Lower lobe of right lung (tissue), 2 donors: ENCODE results near the gene TCF7L2. TPM values are rescaled to one million over a fixed set of nuclear protein-coding genes. Genes with fewer than 3 reads are reported as not detected.

Experiments used
- ATAC-seq, 2 donors: fragments of 200-7000 bp; cut with Tn5 transposase; one replicate each; pipeline ENCODE4 v1.9.1; 2020 to 2022; ENCODE audit warnings: mild to moderate bottlenecking in 2 of 2, moderate library complexity in 2 of 2
- DNase-seq: peaks from one replicate; pipeline ENCODE4 v3.0.0-alpha.2; 2020
- H3K27ac ChIP-seq: fragments of 200-600 bp; one replicate; pipeline ENCODE4 v1.8.0; 2022
- H3K27me3 ChIP-seq: fragments of 200-600 bp; one replicate; pipeline ENCODE4 v1.8.0; 2022; ENCODE audit warnings: low read depth
- H3K36me3 ChIP-seq: fragments of 200-600 bp; one replicate; pipeline ENCODE4 v1.8.0; 2022; ENCODE audit warnings: mild to moderate bottlenecking
- H3K4me1 ChIP-seq: fragments of 200-600 bp; one replicate; pipeline ENCODE4 v1.8.0; 2022
- H3K4me3 ChIP-seq: fragments of 200-600 bp; one replicate; pipeline ENCODE4 v1.8.0; 2022; ENCODE audit warnings: mild to moderate bottlenecking
- H3K9me3 ChIP-seq: fragments of 200-600 bp; one replicate; pipeline ENCODE4 v1.8.0; 2022
- CTCF ChIP-seq: fragments of 200-600 bp; IDR thresholded peaks from one replicate; pipeline ENCODE4 v1.8.0; 2022; ENCODE audit warnings: antibody characterized with exemption, mild to moderate bottlenecking
- intact Hi-C: fragments of 100-400 bp; cut with DNase I; formaldehyde crosslinking; loops from one replicate; pipeline ENCODE4 v1.11.0; 2022
- total RNA-seq: library from RNA; stranded (reverse); fragmentation: NEBNext Ultra II Directional; extraction: Animal tissue kit (Norgen Biotek cat#: 25700); gene quantifications from one replicate; pipeline ENCODE4 v1.2.1, GENCODE V29; 2021
- donor health status: DM: no; HTN: yes; CAD: no; lungs with severe emphysema.

TCF7L2 gene
- total RNA-seq, 1 donor from 2014 or later: 71.2 TPM

- DNase-seq: no peak
- ATAC-seq: no peak
- H3K27ac ChIP-seq: no peak overlapping the region
- no peak for TF ChIP-seq CTCF
- no peaks in the 10 kb centered on the region for H3K4me1 ChIP-seq
- H3K27me3 ChIP-seq: no peaks in the 10 kb centered on the region
- intact Hi-C loops: no loop called here
- H3K9me3 ChIP-seq: no peaks in the 10 kb centered on the region
- no peak overlapping the region for H3K4me3 ChIP-seq
- H3K36me3 ChIP-seq: peaks cover 20% of the 10 kb centered on the region
These were observed 219.1 kb downstream of the TCF7L2 start for GRCh38 chr10:113169111-113169510.

- H3K4me3 ChIP-seq: no peak overlapping the region
- H3K27ac ChIP-seq: no peak overlapping the region
- ATAC-seq: no peak
- peaks cover 18% of the 10 kb centered on the region for H3K36me3 ChIP-seq
- no peaks in the 10 kb centered on the region for H3K27me3 ChIP-seq
- H3K9me3 ChIP-seq: no peaks in the 10 kb centered on the region
- H3K4me1 ChIP-seq: no peaks in the 10 kb centered on the region
- no peak for TF ChIP-seq CTCF
- intact Hi-C loops: no loop called here
- DNase-seq: no peak
These were observed 219.9 kb downstream of the TCF7L2 start for GRCh38 chr10:113169853-113170460.

GRCh38 chr10:113171662-113172061 is 221.6 kb downstream of the TCF7L2 start:
- DNase-seq: no peak
- Histone ChIP-seq H3K4me3 (no peak overlapping the region), H3K4me1 (no peaks in the 10 kb centered on the region), H3K27ac (no peak overlapping the region), H3K36me3 (peaks cover 10% of the 10 kb centered on the region), H3K27me3 (no peaks in the 10 kb centered on the region), H3K9me3 (no peaks in the 10 kb centered on the region)
- intact Hi-C loops: no loop called here
- no peak for TF ChIP-seq CTCF
- no peak for ATAC-seq

GRCh38 chr10:113175176-113175575 is 225.1 kb downstream of the TCF7L2 start:
- intact Hi-C loops: no loop called here
- no peak overlapping the region for H3K4me3 ChIP-seq
- peaks cover 6% of the 10 kb centered on the region for H3K4me1 ChIP-seq
- no peaks in the 10 kb centered on the region for H3K27me3 ChIP-seq
- TF ChIP-seq CTCF: no peak
- no peak for DNase-seq
- H3K36me3 ChIP-seq: no peaks in the 10 kb centered on the region
- H3K27ac ChIP-seq: no peak overlapping the region
- no peak for ATAC-seq
- H3K9me3 ChIP-seq: no peaks in the 10 kb centered on the region

- TF ChIP-seq CTCF: no peak
- Histone ChIP-seq H3K27ac (no peak overlapping the region), H3K9me3 (no peaks in the 10 kb centered on the region), H3K4me1 (peaks cover 7% of the 10 kb centered on the region), H3K27me3 (no peaks in the 10 kb centered on the region), H3K4me3 (no peak overlapping the region), H3K36me3 (no peaks in the 10 kb centered on the region)
- intact Hi-C loops: no loop called here
- DNase-seq: no peak
- no peak for ATAC-seq
These were observed 226.0 kb downstream of the TCF7L2 start for GRCh38 chr10:113175756-113176651.
